ENCODE measurements around the gene MUC6.

MUC6 gene

DNA sequence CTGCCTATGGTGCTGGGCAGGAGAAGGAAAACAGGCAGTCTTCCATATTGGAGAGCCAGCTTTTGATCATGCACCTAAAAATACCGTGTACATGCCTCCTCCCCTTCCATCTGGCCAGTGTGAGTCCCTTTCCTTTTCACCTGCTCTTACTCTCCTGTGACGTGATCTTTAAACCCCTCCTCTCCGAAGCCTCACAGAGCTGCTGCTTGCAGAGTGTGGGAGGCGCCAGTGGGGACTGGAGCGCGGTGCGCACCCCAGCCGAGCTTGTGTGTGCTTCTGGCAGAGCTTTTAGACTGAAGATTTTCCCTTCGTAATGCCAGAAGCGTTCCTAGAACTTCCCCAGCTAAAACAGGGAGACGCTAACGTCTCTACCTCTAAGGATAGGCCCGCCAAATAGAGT is 29.8 kb downstream of the MUC6 start:
- DNase-seq = no peak

DNA sequence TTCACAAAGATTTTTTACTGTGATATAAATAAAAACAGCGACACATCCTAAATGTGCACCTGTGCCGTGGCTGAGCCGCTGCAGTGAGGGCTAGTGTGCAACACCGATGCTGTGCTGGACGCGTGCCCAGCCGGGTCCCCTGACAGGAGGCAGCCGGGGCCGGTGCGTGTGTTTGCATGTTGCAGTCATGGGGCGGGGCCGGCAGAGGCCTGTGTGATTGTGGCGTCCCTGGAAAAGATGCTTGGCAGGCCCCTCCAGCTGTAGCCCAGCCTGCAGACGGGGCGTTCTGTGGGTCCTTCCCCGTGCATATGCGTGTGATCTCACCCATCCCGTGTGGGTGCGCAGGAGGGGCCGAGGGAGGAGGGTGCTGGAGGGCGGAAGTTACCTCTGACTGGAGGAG is 30.6 kb downstream of the MUC6 start:
- DNase-seq = no peak

DNA sequence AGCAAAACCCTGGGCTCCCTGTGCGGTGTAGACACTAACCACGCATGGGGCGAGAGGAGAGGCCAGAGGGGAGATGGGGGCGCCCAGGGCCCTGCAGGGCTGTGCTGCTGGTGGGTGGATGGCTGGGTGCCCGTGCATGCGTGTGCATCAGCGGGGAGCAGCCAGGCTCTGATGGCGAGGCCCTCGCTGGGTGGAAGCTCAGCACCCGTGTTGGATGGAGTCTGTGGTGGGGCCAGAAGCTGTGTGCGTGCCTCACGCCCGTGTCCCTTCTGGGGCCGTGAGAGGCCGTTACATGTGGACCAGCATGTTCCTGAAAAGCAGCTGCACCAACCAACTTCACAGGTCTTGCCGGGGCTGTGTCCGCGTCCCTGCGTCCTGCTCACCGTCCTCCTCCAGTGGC is 33.4 kb downstream of the MUC6 start:
- no peak for DNase-seq

DNA sequence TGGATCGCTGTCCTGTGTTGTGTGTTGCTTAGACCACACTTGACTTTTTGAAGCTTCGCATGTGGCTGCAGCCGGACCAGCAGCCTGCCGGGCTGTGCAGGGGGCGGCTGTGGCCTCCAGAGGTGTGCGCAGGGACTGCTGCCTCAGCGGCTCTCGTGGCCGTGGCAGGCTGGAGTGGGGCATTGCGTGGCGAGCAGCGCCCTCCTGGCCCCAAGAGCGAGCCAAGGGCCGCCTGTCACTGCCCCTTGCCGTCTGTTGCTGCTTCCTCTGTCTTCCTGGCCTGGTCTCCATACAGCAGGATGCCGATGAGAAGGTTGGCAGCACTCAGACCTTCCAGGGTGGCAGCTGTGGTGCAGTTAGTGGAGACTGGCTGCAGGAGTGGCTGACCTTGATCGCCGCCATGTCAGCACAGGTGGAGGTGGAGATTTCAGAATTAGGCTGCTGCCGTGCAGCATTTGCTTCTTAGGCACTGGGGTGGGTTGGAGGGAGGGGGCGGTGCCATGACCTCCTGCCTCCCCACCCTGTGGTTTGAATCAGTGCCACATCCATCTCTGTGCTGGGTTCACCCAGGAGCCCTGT is 34.0 kb downstream of the MUC6 start:
- DNase-seq = no peak

- no peak for DNase-seq
Observed at GRCh38 chr11:1001617-1002405, 34.7 kb downstream of the MUC6 start.

GRCh38 chr11:1000357-1001278 is 35.9 kb downstream of the MUC6 start:
- DNase-seq = no peak

GRCh38 chr11:999009-999408 is 37.5 kb downstream of the MUC6 start:
- DNase-seq = no peak

- no peak for DNase-seq
Observed at GRCh38 chr11:997907-998306, 38.6 kb downstream of the MUC6 start.

GRCh38 chr11:996681-997080 is 39.8 kb downstream of the MUC6 start:
- no peak for DNase-seq

- DNase-seq = no peak
Observed at GRCh38 chr11:995752-996420, 40.6 kb downstream of the MUC6 start.

- no peak for DNase-seq
Observed at GRCh38 chr11:995044-995751, 41.3 kb downstream of the MUC6 start.

DNA sequence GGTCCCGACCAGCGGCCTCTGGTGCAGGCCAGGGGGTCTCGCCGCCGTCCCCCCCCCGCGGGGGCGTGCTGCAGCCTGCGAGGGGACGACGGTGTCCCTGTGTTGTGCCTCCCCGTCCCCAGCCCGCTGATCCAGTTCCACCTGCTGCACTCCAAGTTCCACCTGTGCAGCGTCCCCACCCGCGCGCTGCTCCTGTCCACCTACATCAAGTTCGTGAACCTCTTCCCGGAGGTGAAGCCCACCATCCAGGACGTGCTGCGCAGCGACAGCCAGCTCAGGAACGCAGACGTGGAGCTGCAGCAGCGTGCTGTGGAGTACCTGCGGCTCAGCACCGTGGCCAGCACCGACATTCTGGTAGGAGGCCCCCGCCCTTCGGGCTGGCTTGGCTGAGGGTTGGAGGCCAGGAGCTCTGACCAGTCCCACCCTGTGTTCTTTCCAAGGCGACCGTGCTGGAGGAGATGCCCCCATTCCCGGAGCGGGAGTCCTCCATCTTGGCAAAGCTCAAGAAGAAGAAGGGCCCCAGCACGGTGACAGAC is 42.8 kb downstream of the MUC6 start:
- no peak for DNase-seq

GRCh38 chr11:992577-992976 is 43.9 kb downstream of the MUC6 start:
- DNase-seq = no peak

GRCh38 chr11:991711-992307 is 44.7 kb downstream of the MUC6 start:
- DNase-seq = no peak

- DNase-seq = no peak
Observed at GRCh38 chr11:991034-991433, 45.5 kb downstream of the MUC6 start.

DNA sequence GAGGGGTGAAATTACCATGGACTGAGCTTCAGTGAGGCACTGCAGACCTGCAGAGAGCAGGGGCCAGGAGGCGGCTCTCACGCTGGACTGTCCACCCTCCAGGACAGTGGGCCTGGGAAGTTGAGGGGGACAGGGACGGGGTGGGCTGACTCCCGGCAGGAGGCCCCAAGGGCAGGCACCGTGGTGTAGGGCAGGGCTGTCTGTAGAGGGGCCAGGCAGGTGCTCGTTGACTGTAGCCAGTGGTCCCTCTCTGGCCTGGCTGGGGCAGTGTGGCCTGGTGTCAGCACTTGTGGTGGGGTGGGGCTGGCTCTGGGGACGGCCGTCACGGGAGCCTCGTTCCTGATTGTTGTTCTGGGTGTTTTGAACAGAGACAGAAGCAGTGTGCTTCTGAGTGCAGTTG is 46.4 kb downstream of the MUC6 start:
- DNase-seq = no peak

DNA sequence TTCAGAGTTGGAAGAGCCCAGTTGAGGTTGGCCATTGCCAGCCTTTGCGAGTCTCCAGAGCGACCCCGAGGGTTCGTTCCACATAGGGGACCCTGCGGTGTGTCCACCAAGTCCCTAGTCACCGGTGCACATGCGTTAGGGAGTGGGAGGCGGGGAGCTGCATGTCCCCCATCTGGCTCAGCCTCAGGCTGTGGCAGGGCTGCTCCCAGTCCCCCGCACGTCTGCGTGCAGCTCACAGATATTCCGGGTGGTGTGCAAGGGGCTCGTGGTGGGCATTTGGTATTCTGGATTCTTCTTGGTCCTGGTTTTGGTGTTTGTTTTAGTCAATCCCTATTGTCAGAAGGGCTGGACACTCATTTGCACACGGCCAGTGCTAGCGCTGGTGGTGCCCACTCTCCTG is 48.8 kb downstream of the MUC6 start:
- no peak for DNase-seq

GRCh38 chr11:986952-987305 is 49.6 kb downstream of the MUC6 start:
- no peak for DNase-seq

DNA sequence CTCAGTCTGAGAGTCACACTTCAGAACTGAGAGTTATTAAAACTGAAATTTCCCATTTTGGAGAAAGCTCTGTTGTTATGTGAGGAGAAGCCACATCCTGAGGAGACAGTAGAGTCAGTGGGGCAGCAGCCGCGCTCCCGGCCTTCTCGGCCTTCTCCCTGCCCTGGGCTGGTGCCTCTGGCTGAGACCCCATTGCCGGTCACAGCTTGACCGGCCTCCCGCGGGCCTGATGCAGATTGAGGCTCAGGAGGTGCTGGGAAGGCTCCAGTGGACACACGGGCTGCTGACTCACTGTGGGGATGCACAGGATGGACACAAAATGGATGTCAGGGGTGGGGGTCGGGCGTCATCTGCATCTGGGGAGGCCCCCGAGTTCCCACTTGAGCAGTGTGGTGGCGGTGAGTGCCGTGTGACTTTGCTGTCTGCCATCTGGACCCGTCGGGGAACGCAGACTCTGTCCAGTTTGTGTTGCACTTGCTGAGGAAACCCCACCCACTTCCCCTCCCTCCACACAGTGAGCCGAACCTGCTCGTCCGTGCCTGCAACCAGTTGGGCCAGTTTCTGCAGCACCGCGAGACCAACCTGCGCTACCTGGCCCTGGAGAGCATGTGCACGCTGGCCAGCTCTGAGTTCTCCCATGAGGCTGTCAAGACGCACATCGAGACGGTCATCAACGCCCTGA is 50.1 kb downstream of the MUC6 start:
- no peak for DNase-seq

GRCh38 chr11:985848-986247 is 50.7 kb downstream of the MUC6 start:
- no peak for DNase-seq

- no peak for DNase-seq
Observed at GRCh38 chr11:985406-985805, 51.1 kb downstream of the MUC6 start.
